Caco-2 (cell line): Measurements from ENCODE around the gene PARP4. TPM values are rescaled to one million over a fixed set of nuclear protein-coding genes. Genes with fewer than 3 reads are reported as not detected.

Experiments used
- BruUV-seq: library from RNA; stranded (reverse); fragments of 400-500 nt; replicated peaks from 2 replicates; lab custom pipeline; 2021; lab: Mats Ljungman, UMichigan
- CTCF ChIA-PET: fragments of 300-600 bp; sonication (Branson Sonifier 250); formaldehyde crosslinking; loops from one replicate; lab custom pipeline; 2022; ENCODE audit warnings: antibody characterized with exemption; lab: Charles Lee
- POLR2A ChIA-PET: fragments of 300-600 bp; sonication (Branson Sonifier 250); formaldehyde crosslinking; loops from one replicate; lab custom pipeline; 2022; ENCODE audit warnings: antibody characterized with exemption; lab: Charles Lee
- DNase-seq, 2 experiments: peaks; one replicate each; pipeline versions ENCODE4 v3.0.0 to v3.0.0-alpha.2; 2020 to 2022
- H3K27me3 ChIP-seq: replicated peaks from 2 replicates; pipeline ENCODE4 v1.6.0; 2011; ENCODE audit warnings: low read length; ENCODE audit not compliant: control insufficient read depth, insufficient read depth
- H3K36me3 ChIP-seq: 2 replicates; pipeline ENCODE4 v1.5.1; 2011; ENCODE audit warnings: low read length; ENCODE audit not compliant: control insufficient read depth, insufficient read depth
- H3K4me1 ChIP-seq: fragments of 250-450 bp; sonication (Bioruptor Pico); 2 replicates; pipeline ENCODE4 v1.5.1; 2020; ENCODE audit warnings: mild to moderate bottlenecking
- H3K4me3 ChIP-seq: 2 replicates; pipeline ENCODE4 v1.5.1; 2011; ENCODE audit warnings: low read depth, mild to moderate bottlenecking, control low read depth, low read length
- H3K9me3 ChIP-seq: fragments of 250-450 bp; sonication (Bioruptor Pico); 2 replicates; pipeline ENCODE4 v1.5.1; 2020; ENCODE audit warnings: mild to moderate bottlenecking, moderate library complexity
- H3K27ac Mint-ChIP-seq: one replicate; pipeline ENCODE4 v1.8.0; 2022; ENCODE audit warnings: mixed read lengths; ENCODE audit not compliant: unreplicated experiment
- H3K27me3 Mint-ChIP-seq: one replicate; pipeline ENCODE4 v1.8.0; 2022; ENCODE audit warnings: mixed read lengths; ENCODE audit not compliant: insufficient read depth, unreplicated experiment
- H3K36me3 Mint-ChIP-seq: one replicate; pipeline ENCODE4 v1.8.0; 2022; ENCODE audit warnings: mild to moderate bottlenecking, mixed read lengths; ENCODE audit not compliant: insufficient read depth, unreplicated experiment
- H3K4me1 Mint-ChIP-seq: one replicate; pipeline ENCODE4 v1.8.0; 2022; ENCODE audit warnings: low read depth, mixed read lengths; ENCODE audit not compliant: unreplicated experiment
- H3K4me3 Mint-ChIP-seq: one replicate; pipeline ENCODE4 v1.8.0; 2022; ENCODE audit warnings: mild to moderate bottlenecking, moderate library complexity, mixed read lengths; ENCODE audit not compliant: unreplicated experiment
- H3K9me3 Mint-ChIP-seq: one replicate; pipeline ENCODE4 v1.8.0; 2022; ENCODE audit warnings: mixed read lengths; ENCODE audit not compliant: unreplicated experiment
- CTCF ChIP-seq, 2 experiments: fragments of 200-600 bp in 1 of 2; IDR thresholded peaks; 1 replicate in 1 of 2; 2 replicates in 1 of 2; pipeline versions ENCODE4 v1.5.1 to v1.8.0; 2011 to 2022; ENCODE audit warnings: antibody characterized with exemption in 1 of 2, control low read depth in 1 of 2, inconsistent platforms in 1 of 2, low read depth in 1 of 2, low read length in 1 of 2, mild to moderate bottlenecking in 1 of 2, moderate library complexity in 1 of 2; ENCODE audit not compliant: insufficient read depth in 1 of 2, severe bottlenecking in 1 of 2, unreplicated experiment in 1 of 2
- intact Hi-C: fragments of 100-400 bp; cut with micrococcal nuclease; formaldehyde crosslinking; loops from one replicate; pipeline ENCODE4 v1.10.0; 2022; ENCODE audit not compliant: unreplicated experiment
- total RNA-seq: library from RNA; stranded (reverse); gene quantifications from 2 replicates; pipeline ENCODE4 v1.2.3, GENCODE V29; 2022

The PARP4 gene
- total RNA-seq, 1 experiment from 2014 or later, result 29.7 TPM

GRCh38 chr13:24463078-24463477, 49.5 kb downstream of the PARP4 start:
- Mint-ChIP-seq H3K9me3 (no peaks in the 10 kb centered on the region), H3K27me3 (no peaks in the 10 kb centered on the region), H3K4me3 (no peak overlapping the region), H3K27ac (no peak overlapping the region), H3K36me3 (peaks cover 24% of the 10 kb centered on the region), H3K4me1 (no peaks in the 10 kb centered on the region)
- peaks cover 1% of the 10 kb centered on the region; the same call in 1 of the 2 replicates for H3K36me3 ChIP-seq
- no peak for DNase-seq
- no peak overlapping the region for H3K4me3 ChIP-seq
- POLR2A ChIA-PET, result no interaction called here
- no peaks in the 10 kb centered on the region for H3K4me1 ChIP-seq
- no peak for TF ChIP-seq CTCF (IDR thresholded peaks at IDR 0.05; ENCODE audit: insufficient read depth in 1 of 2, low read depth in 1 of 2, low read length in 1 of 2, severe bottlenecking in 1 of 2, unreplicated experiment in 1 of 2)
- intact Hi-C loops, result no loop called here
- CTCF ChIA-PET, result no interaction called here
- no TSS peak for BruUV-seq
- no peaks in the 10 kb centered on the region for H3K27me3 ChIP-seq
- H3K9me3 ChIP-seq, result no peaks in the 10 kb centered on the region

- peaks cover 1% of the 10 kb centered on the region; the same call in 1 of the 2 replicates for H3K36me3 ChIP-seq
- H3K9me3 ChIP-seq, result no peaks in the 10 kb centered on the region
- intact Hi-C loops, result no loop called here
- POLR2A ChIA-PET, result no interaction called here
- Mint-ChIP-seq H3K4me1 (no peaks in the 10 kb centered on the region), H3K36me3 (peaks cover 16% of the 10 kb centered on the region), H3K9me3 (no peaks in the 10 kb centered on the region), H3K27me3 (no peaks in the 10 kb centered on the region), H3K4me3 (no peak overlapping the region), H3K27ac (no peak overlapping the region)
- no peak for DNase-seq
- no peaks in the 10 kb centered on the region for H3K4me1 ChIP-seq
- no peak for TF ChIP-seq CTCF (IDR thresholded peaks at IDR 0.05; ENCODE audit: insufficient read depth in 1 of 2, low read depth in 1 of 2, low read length in 1 of 2, severe bottlenecking in 1 of 2, unreplicated experiment in 1 of 2)
- H3K4me3 ChIP-seq, result no peak overlapping the region
- CTCF ChIA-PET, result no interaction called here
- H3K27me3 ChIP-seq, result no peaks in the 10 kb centered on the region
- no TSS peak for BruUV-seq
These were observed 52.3 kb downstream of the PARP4 start for GRCh38 chr13:24460256-24460655.

GRCh38 chr13:24459726-24460125, 52.9 kb downstream of the PARP4 start:
- no peak overlapping the region for H3K4me3 ChIP-seq
- Mint-ChIP-seq H3K4me1 (no peaks in the 10 kb centered on the region), H3K27me3 (no peaks in the 10 kb centered on the region), H3K9me3 (no peaks in the 10 kb centered on the region), H3K36me3 (peaks cover 18% of the 10 kb centered on the region), H3K27ac (no peak overlapping the region), H3K4me3 (no peak overlapping the region)
- no TSS peak for BruUV-seq
- H3K4me1 ChIP-seq, result no peaks in the 10 kb centered on the region
- H3K27me3 ChIP-seq, result no peaks in the 10 kb centered on the region
- CTCF ChIA-PET, result no interaction called here
- intact Hi-C loops, result no loop called here
- DNase-seq, result no peak
- POLR2A ChIA-PET, result no interaction called here
- H3K9me3 ChIP-seq, result no peaks in the 10 kb centered on the region
- H3K36me3 ChIP-seq, result peaks cover 1% of the 10 kb centered on the region; the same call in 1 of the 2 replicates
- TF ChIP-seq CTCF (IDR thresholded peaks at IDR 0.05; ENCODE audit: insufficient read depth in 1 of 2, low read depth in 1 of 2, low read length in 1 of 2, severe bottlenecking in 1 of 2, unreplicated experiment in 1 of 2), result no peak
